Measurements from ENCODE around the gene C3orf62. TPM values are rescaled to one million over a fixed set of nuclear protein-coding genes. Genes with fewer than 3 reads are reported as not detected.

The C3orf62 gene
- 4.2 and 5.8 TPM in 2 replicates for polyA plus RNA-seq (2012; rRNA removed)
- polyA plus RNA-seq (2012; cell fraction: cytosol; rRNA removed), result 3.2 and 3.3 TPM in 2 replicates
- 27.3 and 31.3 TPM in 2 replicates for polyA plus RNA-seq (2012; cell fraction: nucleus; rRNA removed)

- Histone ChIP-seq H4K20me1 (ENCODE audit: insufficient read depth) (no peaks in the 10 kb centered on the region), H2AFZ (ENCODE audit: low read depth) (peak within 1 kb of the TSS; percentile 74), H3K9me2 (no peaks in the 10 kb centered on the region), H3K36me3 (replicated peaks in 1 of 2; ENCODE audit: control insufficient read depth in 1 of 2, insufficient read depth in 2 of 2, low read length in 1 of 2) (peaks cover 12 to 27% of the 10 kb centered on the region in 2 experiments), H3K4me3 (ENCODE audit: low read depth in 2 of 2, low read length in 1 of 2) (peak within 1 kb of the TSS; percentile 32; a peak in 3 of 4 replicates), H3K79me2 (ENCODE audit: insufficient read depth) (no peaks in the 10 kb centered on the region), H3K4me2 (peak within 1 kb of the TSS; percentile 70), H3F3A (replicated peaks; ENCODE audit: insufficient read depth) (peaks cover 9% of the 10 kb centered on the region), H3K9me3 (no peaks in the 10 kb centered on the region), H3K4me1 (ENCODE audit: control insufficient read depth in 1 of 2, insufficient read depth in 2 of 2, low read depth in 1 of 2, low read length in 1 of 2) (peaks cover 0 to 3% of the 10 kb centered on the region in 2 experiments; a peak in 1 of 4 replicates), H3K27me3 (ENCODE audit: insufficient read depth) (no peaks in the 10 kb centered on the region), H3K27ac (ENCODE audit: low read depth in 2 of 2, low read length in 1 of 2) (peak within 1 kb of the TSS; percentile 59 to 78; a peak in 3 of 4 replicates), H3K9ac (peak within 1 kb of the TSS; percentile 57; the same call in 1 of the 2 replicates)
- TF ChIP-seq JUND (IDR thresholded peaks at IDR 0.05) (no peak), TEAD4 (IDR thresholded peaks at IDR 0.05; ENCODE audit: borderline replicate concordance, insufficient read depth) (no peak), RAD21 (IDR thresholded peaks at IDR 0.05; ENCODE audit: low read length) (no peak), SMC3 (IDR thresholded peaks at IDR 0.05; ENCODE audit: low read depth, low read length) (no peak), NFIC (IDR thresholded peaks at IDR 0.05; ENCODE audit: borderline replicate concordance) (no peak), YY1 (IDR thresholded peaks at IDR 0.05; ENCODE audit: low read depth) (no peak), PBX3 (IDR thresholded peaks at IDR 0.05) (no peak), TAF1 (IDR thresholded peaks at IDR 0.05; ENCODE audit: borderline replicate concordance, low read depth, low read length) (no peak), NRF1 (IDR thresholded peaks at IDR 0.05; ENCODE audit: low read depth, low read length) (peak; percentile 26; the same call in 1 of the 2 replicates), RFX5 (IDR thresholded peaks at IDR 0.05; ENCODE audit: low read length) (no peak), ZBTB33 (IDR thresholded peaks at IDR 0.05; ENCODE audit: borderline replicate concordance, low read depth) (peak; percentile 49; the same call in 1 of the 2 replicates), POLR2AphosphoS5 (IDR thresholded peaks at IDR 0.05; ENCODE audit: low read depth, low read length) (peak; percentile 50), REST (IDR thresholded peaks at IDR 0.05; ENCODE audit: low read depth, low read length) (no peak), CHD2 (IDR thresholded peaks at IDR 0.05; ENCODE audit: low read length, partially characterized antibody) (peak; percentile 92), SIN3A (IDR thresholded peaks at IDR 0.05; ENCODE audit: borderline replicate concordance, low read depth, low read length) (no peak), FOSL2 (IDR thresholded peaks at IDR 0.05; ENCODE audit: borderline replicate concordance, low read depth) (no peak), TCF12 (IDR thresholded peaks at IDR 0.05) (no peak), RCOR1 (IDR thresholded peaks at IDR 0.05; ENCODE audit: low read length) (no peak), EZH2phosphoT487 (IDR thresholded peaks at IDR 0.05; ENCODE audit: borderline replicate concordance, low read depth) (no peak), EP300 (IDR thresholded peaks at IDR 0.05; ENCODE audit: borderline replicate concordance in 1 of 2, low read depth in 1 of 2, low read length in 1 of 2) (no peak), FOXJ3 (CRISPR knock-in tag; IDR thresholded peaks at IDR 0.05) (no peak), GABPA (IDR thresholded peaks at IDR 0.05; ENCODE audit: low read depth) (no peak; the same call in 1 of the 2 replicates), MXI1 (IDR thresholded peaks at IDR 0.05; ENCODE audit: low read depth, low read length) (0 out of 2 replicates have a peak, but pooled peaks have one; percentile 26), CTCF (IDR thresholded peaks at IDR 0.05) (no peak)
- ChIA-PET CTCF (interaction anchor here (0.6 to 4.5 kb wide), 2 partner anchors 105 to 190 kb away, joined by 3 to 26 read pairs; partner anchors contain the start of gene KLHDC8B), POLR2A (interaction anchor here (1.1 to 1.8 kb wide), 3 partner anchors 10 to 105 kb away, joined by 4 to 13 read pairs (median 5); partner anchors contain the start of gene KLHDC8B)
- whole genome bisulfite sequencing (ENCODE audit: low lambda C conversion rate), result 53% methylated on average over 39 of the region's 51 CpGs
- peak; percentile 93 for DNase-seq
These were observed at the start of gene C3orf62 for GRCh38 chr3:49276475-49277382. TSS of gene C3orf62 (minus strand) at chr3:49277232. CDS start at chr3:49276872, 360 bp downstream.

Data from SK-N-SH (cell line).